C1 segment of cervical spinal cord (tissue), 14 donors: Measurements from ENCODE around the gene CNKSR1.
A peak's percentile ranks its signal among the peaks of the same experiment; 100 is the strongest.

Experiments used
- DNase-seq, 14 donors: peaks; one replicate each; lab custom pipeline; 2025; lab: John Stamatoyannopoulos, UW

CNKSR1 gene, protein sequence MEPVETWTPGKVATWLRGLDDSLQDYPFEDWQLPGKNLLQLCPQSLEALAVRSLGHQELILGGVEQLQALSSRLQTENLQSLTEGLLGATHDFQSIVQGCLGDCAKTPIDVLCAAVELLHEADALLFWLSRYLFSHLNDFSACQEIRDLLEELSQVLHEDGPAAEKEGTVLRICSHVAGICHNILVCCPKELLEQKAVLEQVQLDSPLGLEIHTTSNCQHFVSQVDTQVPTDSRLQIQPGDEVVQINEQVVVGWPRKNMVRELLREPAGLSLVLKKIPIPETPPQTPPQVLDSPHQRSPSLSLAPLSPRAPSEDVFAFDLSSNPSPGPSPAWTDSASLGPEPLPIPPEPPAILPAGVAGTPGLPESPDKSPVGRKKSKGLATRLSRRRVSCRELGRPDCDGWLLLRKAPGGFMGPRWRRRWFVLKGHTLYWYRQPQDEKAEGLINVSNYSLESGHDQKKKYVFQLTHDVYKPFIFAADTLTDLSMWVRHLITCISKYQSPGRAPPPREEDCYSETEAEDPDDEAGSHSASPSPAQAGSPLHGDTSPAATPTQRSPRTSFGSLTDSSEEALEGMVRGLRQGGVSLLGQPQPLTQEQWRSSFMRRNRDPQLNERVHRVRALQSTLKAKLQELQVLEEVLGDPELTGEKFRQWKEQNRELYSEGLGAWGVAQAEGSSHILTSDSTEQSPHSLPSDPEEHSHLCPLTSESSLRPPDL

DNA sequence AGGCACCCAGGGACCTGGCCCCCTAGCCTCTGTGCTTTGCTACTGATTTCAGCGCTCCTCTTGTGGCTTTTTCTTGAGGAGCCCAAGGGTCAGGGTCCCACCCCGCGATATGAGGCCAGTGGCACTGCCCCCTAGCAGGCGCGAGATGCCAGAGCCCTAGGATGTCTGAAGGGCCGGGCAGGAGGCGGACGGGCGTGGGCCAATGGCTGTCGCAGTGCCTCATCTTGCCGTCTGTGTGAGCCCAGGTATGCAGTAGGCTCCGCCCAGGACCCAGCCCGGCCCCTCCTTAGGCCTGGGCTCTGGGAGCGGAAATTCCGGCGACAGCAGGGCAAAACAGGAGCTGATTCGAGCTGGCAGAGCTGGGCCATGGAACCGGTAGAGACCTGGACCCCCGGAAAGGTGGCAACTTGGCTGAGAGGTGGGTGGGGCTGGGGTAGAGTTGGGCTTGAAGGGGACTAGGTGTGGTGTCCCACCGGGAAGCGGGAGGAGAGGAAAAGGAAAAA is at the start of gene CNKSR1:
CNKSR1 (plus strand) TSS at position 310 of the 503 bp plus-strand sequence; CDS start at position 367, 57 bp downstream.
- no peak for DNase-seq

DNA sequence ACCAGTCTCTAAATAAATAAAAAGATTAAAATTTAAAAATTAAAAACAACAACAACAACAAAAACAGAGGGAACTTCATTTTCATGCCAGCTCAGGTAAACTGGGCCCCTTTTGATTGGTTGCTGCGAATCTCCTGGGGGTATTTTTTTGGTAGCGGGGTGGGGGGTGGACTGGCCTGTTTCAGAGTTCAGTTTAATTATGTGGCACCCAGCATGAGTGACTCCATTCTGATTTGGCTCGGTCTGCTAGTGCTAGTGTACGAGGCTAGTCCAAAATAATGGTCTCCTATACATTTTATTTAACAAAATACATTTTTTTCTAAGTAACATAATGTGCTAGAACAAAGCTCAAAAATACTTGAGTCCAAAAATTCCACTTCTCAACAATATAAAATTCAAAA is 47.5 kb upstream of the CNKSR1 start:
- DNase-seq = no peak

DNA sequence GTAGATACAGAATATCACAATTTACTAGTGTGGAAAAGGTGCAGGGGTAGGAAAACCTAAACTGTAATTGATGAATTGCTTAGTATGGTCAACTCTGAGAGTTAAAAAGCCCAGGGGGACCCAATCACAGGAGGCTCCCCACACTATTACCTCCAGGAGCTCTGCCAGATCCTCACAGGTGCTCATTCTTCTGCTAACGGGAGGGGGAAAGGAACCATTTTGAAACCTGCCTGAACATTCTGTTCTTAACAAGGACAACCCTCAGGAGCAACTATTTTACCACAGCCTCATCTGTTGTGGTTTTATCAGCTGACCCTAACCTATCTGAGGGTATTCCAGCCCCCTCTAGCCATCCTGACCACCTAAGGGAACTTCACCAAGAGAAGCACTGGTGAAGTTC is 46.6 kb upstream of the CNKSR1 start:
- no peak for DNase-seq

DNA sequence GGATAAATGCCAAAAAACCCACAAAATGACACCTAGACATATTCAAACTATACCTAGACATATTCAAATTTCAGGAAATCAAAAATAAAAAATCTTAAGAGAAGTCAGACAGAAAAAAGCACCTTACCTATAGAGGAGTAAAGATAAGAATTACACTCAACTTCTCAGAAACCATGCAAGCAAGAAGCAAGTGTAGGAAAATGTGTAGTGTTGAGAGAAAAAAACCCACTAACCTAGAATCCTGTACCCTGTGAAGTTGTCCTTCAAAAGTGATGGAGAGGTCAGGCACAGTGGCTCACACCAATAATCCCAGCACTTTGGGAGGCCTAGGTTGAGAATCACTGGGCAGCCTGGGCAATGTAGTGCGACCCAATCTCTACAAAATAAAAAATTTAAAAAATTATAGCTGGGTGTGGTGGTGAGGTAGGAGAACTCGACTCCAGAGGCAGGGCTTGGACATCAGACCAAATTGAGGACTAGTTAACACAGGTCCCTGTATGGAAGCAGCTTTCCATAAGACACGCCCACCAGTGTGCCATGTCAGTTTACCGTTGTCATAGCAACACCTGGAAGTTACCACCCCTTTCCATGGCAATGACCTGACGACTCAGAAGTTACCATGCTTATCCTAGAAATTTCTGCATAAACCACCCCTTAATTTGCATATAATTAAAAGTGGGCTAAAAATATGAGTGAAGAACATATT is 45.0 kb upstream of the CNKSR1 start:
- DNase-seq = no peak

DNA sequence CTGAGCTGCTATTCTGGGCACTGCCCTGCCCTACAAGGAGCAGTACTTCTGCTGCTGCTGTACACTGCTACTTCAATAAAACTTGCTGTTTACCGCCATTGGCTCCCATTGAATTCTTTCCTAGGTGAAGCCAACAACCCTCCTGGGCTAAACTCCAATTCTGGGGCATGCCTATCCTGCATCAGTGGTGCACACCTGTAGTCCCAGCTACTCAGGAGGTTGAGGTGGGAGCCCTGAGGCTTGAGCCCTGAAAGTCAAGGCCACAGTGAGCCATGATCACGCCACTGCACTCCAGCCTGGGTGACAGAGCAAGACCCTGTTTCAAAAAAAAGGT is 44.5 kb upstream of the CNKSR1 start:
- DNase-seq = no peak

DNA sequence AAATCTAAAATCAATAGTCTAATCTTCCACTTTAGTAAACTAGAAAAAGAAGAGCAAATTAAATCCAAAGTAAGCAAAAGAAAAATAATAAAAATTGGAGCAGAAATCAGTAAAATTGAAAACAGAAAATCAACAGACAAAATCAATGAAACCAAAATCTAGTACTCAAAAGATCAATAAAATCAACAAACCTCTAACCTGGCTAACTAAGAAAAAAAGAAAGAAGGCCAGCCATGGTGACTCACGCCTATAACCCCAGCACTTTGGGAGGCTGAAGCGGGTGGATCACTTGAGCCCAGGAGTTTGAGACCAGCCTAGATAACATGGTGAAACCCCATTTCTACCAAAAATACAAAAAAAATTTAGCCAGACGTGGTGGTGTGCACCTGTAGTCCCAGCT is 42.8 kb upstream of the CNKSR1 start:
- DNase-seq = no peak

DNA sequence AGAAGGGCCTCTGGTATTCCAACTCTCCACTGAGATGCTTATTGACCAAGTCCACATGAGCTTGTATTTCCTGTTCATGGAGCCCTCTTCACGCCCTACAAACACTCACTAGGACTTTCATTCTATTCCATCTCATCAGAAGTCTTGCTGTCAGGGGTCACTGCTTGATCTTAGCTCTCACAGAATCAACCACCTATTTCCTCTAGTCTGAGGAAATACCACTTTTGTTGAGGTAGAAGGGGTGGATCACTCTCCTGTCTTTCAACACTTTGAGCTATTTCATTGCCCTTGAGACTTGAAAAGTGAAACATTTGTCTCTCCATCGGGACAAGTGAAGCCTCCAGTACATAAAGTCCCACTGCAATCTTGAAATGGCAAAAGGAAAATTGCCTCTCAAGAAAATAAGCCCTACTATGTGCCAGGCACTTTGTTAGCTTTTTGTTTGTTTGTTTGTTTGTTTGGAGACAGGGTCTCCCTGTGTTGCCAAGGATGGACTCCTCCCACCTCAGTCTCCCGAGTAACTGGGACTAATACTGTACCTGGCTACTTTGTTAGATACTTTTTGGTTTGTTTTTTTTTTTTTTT is 38.2 kb upstream of the CNKSR1 start:
- no peak for DNase-seq

DNA sequence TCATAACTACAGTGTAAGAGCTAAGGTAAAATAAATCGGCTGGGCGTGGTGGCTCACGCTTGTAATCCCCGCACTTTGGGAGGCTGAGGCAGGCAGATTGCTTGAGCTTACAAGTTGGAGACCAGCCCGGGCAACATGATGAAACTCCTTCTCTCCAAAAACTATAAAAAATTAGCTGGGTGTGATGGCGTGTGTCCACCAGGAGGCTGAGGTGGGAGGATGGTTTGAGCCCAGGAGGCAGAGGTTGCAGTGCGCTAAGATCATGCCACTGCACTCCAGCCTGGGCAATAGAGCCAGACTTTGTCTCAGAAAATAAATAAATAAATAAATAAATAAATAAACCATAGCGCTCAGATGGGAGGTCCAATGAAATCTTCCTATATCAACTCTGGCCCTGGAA is 35.1 kb upstream of the CNKSR1 start:
- DNase-seq = no peak

DNA sequence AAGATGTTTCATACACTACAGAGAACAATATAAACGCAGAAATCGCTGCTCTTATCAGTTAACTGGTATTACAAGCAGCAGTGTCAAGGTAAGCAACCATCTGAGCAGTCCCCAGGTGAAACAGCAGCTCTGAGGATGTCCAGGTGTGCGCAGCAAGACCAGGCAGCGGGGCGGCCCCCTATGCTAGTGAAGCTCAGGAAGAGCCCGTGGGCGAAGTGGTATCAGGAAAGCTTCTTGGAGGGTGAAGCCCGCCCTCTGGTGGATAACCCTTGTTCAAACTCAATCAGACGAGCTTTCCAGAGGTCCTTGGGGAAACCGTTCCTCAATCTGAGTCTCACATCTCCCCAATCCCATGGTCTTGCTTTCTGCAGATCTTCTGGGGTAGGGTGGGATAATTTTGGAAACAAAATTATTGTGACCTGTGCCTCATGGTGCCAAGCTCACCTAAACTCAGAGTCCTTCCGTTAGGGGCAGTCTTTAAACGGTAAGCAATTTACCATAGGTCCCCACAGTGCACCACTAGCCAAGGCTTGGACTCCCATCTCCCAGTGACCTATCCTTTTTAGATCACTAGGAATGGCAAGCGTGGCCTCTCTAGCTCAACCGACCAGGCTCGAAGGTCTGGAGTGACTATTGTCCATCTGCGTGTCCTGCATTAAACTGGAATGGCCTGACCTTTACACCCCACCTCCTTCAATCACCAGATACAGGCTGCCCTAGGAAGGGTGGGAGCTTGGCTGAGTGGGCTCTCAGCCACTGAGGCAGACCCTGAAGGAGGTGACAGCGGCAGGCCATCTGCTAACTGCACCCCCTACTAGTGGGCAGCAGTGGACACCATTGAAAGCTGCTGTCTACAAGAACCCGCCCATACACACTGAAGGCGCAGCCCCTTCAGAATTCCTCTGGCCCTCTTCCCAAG is 32.0 kb upstream of the CNKSR1 start:
- peak in 12 of 14 donors; percentile 25 to 76 (median 45) for DNase-seq

DNA sequence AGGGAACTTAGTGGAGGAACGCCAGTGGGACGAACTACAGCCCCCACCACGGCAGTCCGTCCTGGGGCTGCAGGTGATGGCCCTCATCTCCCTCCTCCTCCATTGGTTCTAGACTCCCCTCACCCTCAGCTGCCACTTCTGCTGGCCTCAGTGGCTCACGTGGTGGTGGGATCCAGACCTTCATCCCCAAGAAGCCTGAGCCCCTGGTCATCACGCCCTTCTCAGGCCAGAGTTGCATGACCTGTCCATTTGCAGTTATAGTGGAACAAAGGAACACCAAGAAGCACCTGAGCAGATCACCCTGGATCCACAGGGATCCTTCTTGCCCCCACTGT is 31.4 kb upstream of the CNKSR1 start:
- no peak for DNase-seq

DNA sequence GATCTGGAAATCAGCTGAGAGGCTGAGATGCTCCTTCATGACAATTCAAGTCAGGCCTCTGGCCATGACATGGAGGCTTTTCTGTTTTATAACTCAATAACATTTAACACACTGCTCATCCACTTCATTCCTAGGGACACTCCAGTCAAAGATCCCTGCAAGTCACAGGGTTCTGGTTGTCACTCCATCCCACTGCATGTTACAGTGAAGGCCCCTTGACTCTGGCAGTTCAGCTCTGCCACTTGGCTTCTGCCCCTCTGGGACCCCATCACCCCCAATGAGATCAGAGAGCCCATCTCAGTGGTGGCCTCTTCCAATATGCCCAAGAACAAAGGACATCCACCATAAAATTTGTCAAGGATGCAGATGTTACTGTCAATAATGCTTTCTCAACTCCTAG is 28.4 kb upstream of the CNKSR1 start:
- no peak for DNase-seq

DNA sequence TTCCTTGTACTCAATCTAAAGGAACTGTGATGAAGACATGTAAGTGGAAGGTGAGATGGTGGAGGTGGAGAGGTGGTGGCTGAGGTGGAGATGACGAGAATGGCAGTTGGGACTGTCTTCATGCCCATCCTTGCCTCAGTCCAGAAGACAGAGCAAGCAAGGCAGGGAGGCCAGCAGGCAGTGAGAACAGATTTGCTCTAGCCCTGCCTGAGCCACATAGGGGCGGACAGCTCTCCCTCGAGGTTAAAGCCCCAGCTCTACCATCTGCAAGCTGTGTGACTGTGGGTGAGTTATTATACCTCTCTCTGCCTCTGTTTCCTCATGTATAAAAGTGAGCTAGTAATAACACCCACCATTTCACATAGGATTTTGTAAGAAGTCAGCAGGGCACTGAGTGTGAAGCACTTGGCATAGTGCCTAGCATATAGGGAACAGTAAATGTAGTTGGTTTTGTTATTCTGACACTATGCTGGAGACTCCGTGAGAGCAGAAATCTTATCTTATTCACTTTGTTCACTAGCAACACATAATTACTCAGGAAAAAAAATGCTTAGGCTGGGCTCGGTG is 23.2 kb upstream of the CNKSR1 start:
- DNase-seq = no peak

DNA sequence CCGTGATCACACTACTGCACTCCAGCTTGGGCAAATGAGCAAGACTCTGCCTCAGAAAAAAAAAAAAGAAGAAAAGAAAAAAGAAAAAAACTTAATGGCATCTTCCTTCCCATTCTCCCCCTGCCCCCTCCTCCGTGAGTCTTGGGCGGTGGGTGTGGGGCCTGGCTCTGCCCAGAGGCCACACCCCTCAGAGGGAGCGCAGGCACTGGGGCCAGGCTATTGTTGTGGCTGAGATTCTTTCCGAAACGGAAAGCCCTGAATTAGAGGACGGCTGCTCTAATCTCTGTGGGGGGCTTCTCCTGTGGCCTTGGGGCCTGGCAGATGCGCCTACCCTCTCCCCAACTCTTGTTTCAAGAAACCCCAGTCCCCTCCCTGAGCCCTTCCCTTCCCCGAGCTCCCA is 22.5 kb upstream of the CNKSR1 start:
- no peak for DNase-seq

DNA sequence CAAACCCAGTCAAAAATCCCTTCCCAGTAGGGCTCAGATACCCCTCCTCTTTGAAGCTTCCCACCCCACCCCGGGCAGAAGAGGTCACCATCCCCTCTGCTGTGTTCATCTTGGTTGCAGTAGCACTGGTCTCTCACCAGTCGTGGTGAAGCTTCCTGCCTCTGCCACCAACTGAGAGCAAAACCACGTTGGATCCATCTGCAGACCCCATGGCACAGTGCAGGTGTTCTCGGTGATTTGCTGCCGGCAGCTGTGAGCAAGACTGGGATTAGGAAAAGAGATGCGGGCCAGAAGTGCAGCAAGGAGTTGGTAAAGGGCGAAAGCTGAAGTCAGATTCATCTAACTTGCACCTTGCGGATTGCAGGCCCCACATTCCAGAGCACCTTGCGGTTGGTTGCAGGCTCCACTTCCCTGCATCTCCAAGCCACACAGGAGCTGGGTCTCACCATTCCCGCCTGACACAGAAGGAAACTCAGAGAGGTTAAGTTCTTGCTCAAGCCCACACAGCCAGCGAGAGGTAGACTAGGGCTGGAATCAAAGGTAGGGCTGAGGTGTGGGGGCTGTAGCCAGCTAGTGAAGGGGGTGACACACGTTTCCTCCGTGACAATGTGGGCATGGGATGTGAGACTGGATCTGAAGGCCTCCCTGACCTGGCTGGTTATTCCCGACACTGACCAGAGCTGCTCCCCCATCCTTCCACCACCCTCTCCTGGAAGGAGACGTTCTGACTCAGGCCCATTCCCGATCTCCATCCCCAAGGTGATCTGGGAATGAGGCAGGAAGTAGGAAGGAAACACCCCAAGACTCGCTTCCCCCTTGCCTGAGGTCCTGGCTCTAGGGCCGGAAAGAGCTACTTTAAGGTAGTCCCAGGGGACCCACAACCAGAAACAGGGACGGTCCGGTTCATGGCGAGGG is 21.7 kb upstream of the CNKSR1 start:
- no peak for DNase-seq

DNA sequence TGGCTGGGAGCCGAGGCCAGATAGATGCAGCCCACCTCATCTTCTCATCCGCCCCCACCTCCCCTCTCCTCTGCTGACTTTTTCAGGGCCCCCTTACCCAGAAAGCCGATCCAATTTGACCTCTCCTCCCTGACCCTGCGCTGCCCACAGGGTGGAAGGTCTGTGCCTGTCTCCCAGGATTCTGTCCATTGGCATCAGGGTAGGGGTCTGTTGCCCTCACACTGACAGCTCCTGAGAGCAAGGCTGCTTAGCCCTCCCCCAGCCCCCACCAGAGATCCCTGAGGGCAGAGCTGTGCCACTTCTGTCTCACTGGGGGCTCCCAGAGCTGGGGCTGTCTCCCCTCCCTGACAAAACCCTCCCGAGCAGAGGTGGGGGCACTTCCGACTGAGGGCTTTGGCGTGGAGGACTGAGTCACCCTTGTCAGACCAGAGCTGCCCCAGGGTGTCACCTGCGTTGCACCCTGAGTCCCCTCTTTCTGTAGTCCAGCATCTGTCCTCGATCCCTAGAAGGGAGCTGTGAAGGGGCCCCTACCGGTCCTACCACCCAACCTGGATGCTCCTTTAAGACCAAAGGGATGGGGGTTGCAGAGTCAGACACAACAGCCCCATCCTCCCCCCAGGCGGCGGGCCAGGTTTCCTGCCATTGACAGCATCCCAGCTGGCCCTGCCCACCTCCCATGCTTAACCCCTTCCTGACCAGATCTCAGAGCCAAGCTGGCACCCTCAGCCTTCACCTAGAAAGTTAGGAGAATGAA is 20.8 kb upstream of the CNKSR1 start:
- peak in 1 of 14 donors; percentile 32 for DNase-seq

DNA sequence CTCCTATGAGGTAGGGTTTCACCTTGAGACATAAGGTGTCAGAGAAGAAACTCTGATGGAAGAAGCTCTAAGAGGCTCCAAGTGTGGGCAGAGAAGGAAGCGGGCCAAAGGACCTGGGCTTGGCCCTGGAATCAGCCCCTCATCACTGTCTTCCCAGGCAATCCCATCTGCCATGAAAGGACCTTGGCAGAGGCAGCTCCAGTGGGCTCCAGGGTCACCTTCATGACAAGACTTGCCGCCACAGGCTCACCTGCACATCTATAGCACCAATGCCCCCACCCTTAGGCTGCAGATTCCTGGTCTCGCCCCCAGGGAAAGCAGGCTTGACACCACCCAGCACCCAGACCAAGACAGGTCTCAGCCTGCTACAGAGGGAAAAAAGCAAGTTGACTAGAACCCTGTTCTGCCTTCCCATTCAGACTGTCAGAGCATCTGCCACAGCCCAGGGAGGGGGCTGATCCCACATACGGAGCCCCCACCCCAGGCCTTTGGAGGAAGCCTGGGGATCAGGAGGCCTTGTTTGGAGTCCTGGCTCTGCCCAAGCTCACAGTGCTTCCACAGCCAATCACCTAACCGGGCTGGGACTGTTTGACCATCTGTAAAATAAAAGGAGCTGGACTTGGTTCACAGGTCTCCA is 18.9 kb upstream of the CNKSR1 start:
- no peak for DNase-seq

DNA sequence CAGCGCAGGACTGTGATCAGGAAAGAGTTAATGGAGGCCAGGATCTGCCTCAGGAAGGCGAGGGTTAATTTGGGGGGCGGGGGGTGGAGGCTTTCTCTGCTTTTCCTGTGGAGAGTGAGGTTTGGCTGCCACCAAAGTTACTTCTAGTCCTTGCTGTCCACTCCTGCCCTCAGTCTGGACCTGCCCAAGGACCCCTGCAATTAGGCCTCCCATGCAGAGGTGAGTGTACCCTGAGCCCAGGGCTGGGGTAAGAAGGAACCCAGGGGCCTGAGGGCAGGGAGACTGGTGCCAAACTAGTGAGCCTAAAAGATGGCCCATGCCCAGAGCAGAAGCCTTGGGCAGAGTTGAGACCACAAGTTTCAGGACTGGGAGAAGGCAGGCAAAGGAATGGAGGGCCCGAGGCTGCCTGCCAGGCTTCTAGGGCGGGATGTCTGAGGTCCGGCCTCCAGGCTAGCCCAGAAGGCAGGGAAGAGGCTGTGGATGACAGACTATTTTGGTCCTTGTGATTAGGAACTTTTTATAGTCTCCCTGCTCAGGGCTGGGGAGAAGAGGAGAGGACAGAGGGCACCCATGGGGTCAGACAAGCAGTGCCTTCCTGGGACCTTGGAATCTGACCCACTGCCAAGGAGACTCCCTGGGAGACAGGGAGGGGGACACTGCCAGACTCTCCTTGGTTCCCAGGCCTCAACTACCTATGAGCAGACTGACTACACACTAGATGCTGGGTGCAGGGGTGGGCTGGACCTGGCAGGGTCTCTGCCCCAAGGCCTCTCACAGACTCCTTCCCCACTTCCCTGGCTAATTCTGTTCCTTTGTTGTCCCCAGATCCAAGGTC is 18.2 kb upstream of the CNKSR1 start, which contains the start of gene FAM110D:
FAM110D (plus strand) TSS at position 172 of the 835 bp plus-strand sequence. CDS start 2,213 bp downstream, outside the sequence.
- DNase-seq = no peak

DNA sequence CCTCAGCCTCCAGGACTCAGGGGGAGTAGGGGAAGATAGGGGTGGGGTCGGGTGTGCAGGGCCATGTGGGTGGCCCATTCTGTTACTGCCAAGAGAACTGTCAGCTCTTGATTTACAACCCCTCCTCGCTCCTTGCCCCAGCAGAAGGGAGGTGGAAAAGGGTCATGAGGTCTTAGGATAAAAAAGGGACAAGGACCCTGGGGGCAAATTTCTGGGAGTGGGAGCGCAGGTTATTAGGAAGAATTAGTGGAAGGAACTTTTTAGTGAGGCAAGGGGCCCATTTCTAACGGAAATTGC is 17.6 kb upstream of the CNKSR1 start:
- DNase-seq = no peak
